Measurements from ENCODE around the gene TARDBP. TPM values are rescaled to one million over a fixed set of nuclear protein-coding genes. Genes with fewer than 3 reads are reported as not detected.

TARDBP gene
- total and polyA plus RNA-seq, 2 donors from 2014 or later: 103 to 140 TPM

- no peak overlapping the region for H3K27ac ChIP-seq (ENCODE audit: low read depth in 2 of 2, low read length in 2 of 2)
- FAIRE-seq: no peak
- DNase-seq: peak in 3 of 5 donors; percentile 14 to 69 (median 47)
- no peak overlapping the region for H3K4me3 ChIP-seq (ENCODE audit: low read length in 3 of 3)
- H3K36me3 ChIP-seq (ENCODE audit: control insufficient read depth in 2 of 3, insufficient read depth in 3 of 3, low read length in 3 of 3): peaks cover 0 to 4% (median 0%) of the 10 kb centered on the region in 3 donors
- H3K27me3 ChIP-seq (ENCODE audit: control insufficient read depth, insufficient read depth, low read length): no peaks in the 10 kb centered on the region
- H3K9ac ChIP-seq (ENCODE audit: low read length in 3 of 3): no peak overlapping the region
- H3K4me1 ChIP-seq (ENCODE audit: control insufficient read depth in 2 of 3, insufficient read depth in 2 of 3, low read depth in 1 of 3, low read length in 3 of 3): no peaks in the 10 kb centered on the region
- no peaks in the 10 kb centered on the region for H3K9me3 ChIP-seq (ENCODE audit: control insufficient read depth in 2 of 3, insufficient read depth in 1 of 3, low read length in 3 of 3)
- intact Hi-C loops (cut with DNase I): no loop called here
- TF ChIP-seq, protein P1, sequence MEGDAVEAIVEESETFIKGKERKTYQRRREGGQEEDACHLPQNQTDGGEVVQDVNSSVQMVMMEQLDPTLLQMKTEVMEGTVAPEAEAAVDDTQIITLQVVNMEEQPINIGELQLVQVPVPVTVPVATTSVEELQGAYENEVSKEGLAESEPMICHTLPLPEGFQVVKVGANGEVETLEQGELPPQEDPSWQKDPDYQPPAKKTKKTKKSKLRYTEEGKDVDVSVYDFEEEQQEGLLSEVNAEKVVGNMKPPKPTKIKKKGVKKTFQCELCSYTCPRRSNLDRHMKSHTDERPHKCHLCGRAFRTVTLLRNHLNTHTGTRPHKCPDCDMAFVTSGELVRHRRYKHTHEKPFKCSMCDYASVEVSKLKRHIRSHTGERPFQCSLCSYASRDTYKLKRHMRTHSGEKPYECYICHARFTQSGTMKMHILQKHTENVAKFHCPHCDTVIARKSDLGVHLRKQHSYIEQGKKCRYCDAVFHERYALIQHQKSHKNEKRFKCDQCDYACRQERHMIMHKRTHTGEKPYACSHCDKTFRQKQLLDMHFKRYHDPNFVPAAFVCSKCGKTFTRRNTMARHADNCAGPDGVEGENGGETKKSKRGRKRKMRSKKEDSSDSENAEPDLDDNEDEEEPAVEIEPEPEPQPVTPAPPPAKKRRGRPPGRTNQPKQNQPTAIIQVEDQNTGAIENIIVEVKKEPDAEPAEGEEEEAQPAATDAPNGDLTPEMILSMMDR (IDR thresholded peaks at IDR 0.05; ENCODE audit: borderline replicate concordance, extremely low read depth, insufficient read depth): no peak
These were observed 40.6 kb downstream of the TARDBP start for GRCh38 chr1:11052839-11053757.

- intact Hi-C loops (cut with DNase I): no loop called here
- Histone ChIP-seq H3K9me3 (ENCODE audit: control insufficient read depth in 2 of 3, insufficient read depth in 1 of 3, low read length in 3 of 3) (no peaks in the 10 kb centered on the region), H3K36me3 (ENCODE audit: control insufficient read depth in 2 of 3, insufficient read depth in 3 of 3, low read length in 3 of 3) (peaks cover 0 to 4% (median 0%) of the 10 kb centered on the region in 3 donors), H3K4me3 (ENCODE audit: low read length in 3 of 3) (no peak overlapping the region), H3K9ac (ENCODE audit: low read length in 3 of 3) (no peak overlapping the region), H3K4me1 (ENCODE audit: control insufficient read depth in 2 of 3, insufficient read depth in 2 of 3, low read depth in 1 of 3, low read length in 3 of 3) (peaks cover 0 to 3% (median 0%) of the 10 kb centered on the region in 3 donors), H3K27ac (ENCODE audit: low read depth in 2 of 2, low read length in 2 of 2) (no peak overlapping the region), H3K27me3 (ENCODE audit: control insufficient read depth, insufficient read depth, low read length) (no peaks in the 10 kb centered on the region)
- FAIRE-seq: no peak
- peak in 4 of 5 donors; percentile 38 to 58 (median 56) for DNase-seq
- TF ChIP-seq, protein P1 (IDR thresholded peaks at IDR 0.05; ENCODE audit: borderline replicate concordance, extremely low read depth, insufficient read depth): no peak
These were observed 41.3 kb downstream of the TARDBP start for GRCh38 chr1:11053758-11054137.

GRCh38 chr1:11054181-11054580 lies 41.7 kb downstream of the TARDBP start:
- H3K9ac ChIP-seq (ENCODE audit: low read length in 3 of 3): no peak overlapping the region
- H3K9me3 ChIP-seq (ENCODE audit: control insufficient read depth in 2 of 3, insufficient read depth in 1 of 3, low read length in 3 of 3): no peaks in the 10 kb centered on the region
- DNase-seq (peak in 1 of 5 donors; percentile 36), FAIRE-seq (no peak)
- H3K4me1 ChIP-seq (ENCODE audit: control insufficient read depth in 2 of 3, insufficient read depth in 2 of 3, low read depth in 1 of 3, low read length in 3 of 3): peaks cover 0 to 7% (median 0%) of the 10 kb centered on the region in 3 donors
- peaks cover 0 to 4% (median 0%) of the 10 kb centered on the region in 3 donors for H3K36me3 ChIP-seq (ENCODE audit: control insufficient read depth in 2 of 3, insufficient read depth in 3 of 3, low read length in 3 of 3)
- intact Hi-C loops (cut with DNase I): no loop called here
- H3K4me3 ChIP-seq (ENCODE audit: low read length in 3 of 3): no peak overlapping the region
- no peak overlapping the region for H3K27ac ChIP-seq (ENCODE audit: low read depth in 2 of 2, low read length in 2 of 2)
- TF ChIP-seq, protein P1 (IDR thresholded peaks at IDR 0.05; ENCODE audit: borderline replicate concordance, extremely low read depth, insufficient read depth): no peak
- no peaks in the 10 kb centered on the region for H3K27me3 ChIP-seq (ENCODE audit: control insufficient read depth, insufficient read depth, low read length)

Measured in kidney (tissue), 14 donors.